ENCODE measurements around the gene IL22RA2. TPM values are rescaled to one million over a fixed set of nuclear protein-coding genes. Genes with fewer than 3 reads are reported as not detected.
"Not testable (repeated sequence)": the region's sequence is repeated elsewhere in the genome, so short reads cannot be mapped to it uniquely, and the experiment has no call there.

Gene IL22RA2
- total RNA-seq, 8 experiments from 2014 or later, result 0.08 to 0.14 (median 0.14) TPM; not detected in 5

DNA sequence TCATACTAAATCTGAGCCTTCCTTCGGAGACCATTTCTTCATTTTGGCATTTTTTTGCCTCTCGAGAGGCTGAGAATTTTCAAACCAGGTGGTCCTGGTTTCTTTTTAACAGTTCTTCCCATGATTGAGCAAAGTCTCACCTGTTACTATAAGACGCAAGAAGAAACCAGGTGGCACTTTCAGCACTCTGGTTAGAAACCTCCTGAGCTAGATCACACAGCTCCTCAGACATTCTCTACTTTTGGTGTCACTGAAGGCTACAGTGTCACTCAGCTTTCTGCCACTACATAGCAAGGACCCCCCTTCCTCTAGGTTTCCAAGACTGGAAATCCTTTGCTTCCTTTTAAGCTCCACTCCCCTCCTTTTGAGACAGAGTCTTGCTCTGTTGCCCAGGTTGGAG, 38.5 kb upstream of the IL22RA2 start:
- H3K4me1 ChIP-seq (replicated peaks in 1 of 2), result peaks cover 3 to 9% of the 10 kb centered on the region in 2 donors
- in situ Hi-C loops (cut with MboI; ENCODE audit: low pct_unique_long_range_greater_than_20kb in 2 of 9, low sequenced_read_pairs in 9 of 9, unreplicated experiment in 9 of 9), result no loop called here
- no peak for ATAC-seq (replicated peaks in 6 of 8)
- H3K27ac ChIP-seq, result no peak overlapping the region
- 90 to 100% (median 100%) methylated on average over 2 to 3 of the region's 3 CpGs; no CpG with 5 or more reads in 2 of the 10 experiments for WGBS, 10 experiments
- H3K4me3 ChIP-seq, result no peak overlapping the region

DNA sequence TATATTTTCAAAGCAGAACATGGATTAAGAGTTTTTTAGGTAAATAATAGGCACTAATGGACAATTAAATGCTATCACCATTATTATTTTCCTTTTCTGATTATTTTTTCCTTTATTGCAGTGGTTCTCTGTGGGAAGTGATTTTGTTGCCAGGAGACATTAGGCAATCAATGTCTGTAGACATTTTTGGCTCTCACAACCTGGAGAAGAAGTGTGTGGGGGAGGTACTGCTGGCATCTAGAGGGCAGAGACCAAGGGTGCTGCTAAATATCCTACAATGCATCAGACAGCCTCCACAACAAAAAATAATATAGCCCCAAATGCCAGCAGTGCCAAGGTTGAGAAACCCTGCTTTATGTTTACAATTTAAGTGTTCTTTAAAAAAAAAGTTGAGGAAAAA, 37.5 kb upstream of the IL22RA2 start:
- in situ Hi-C loops (cut with MboI; ENCODE audit: low pct_unique_long_range_greater_than_20kb in 2 of 9, low sequenced_read_pairs in 9 of 9, unreplicated experiment in 9 of 9), result no loop called here
- Histone ChIP-seq H3K27ac (no peak overlapping the region), H3K4me3 (no peak overlapping the region), H3K4me1 (replicated peaks in 1 of 2) (no peaks in the 10 kb centered on the region)
- ATAC-seq (replicated peaks in 6 of 8), result no peak

DNA sequence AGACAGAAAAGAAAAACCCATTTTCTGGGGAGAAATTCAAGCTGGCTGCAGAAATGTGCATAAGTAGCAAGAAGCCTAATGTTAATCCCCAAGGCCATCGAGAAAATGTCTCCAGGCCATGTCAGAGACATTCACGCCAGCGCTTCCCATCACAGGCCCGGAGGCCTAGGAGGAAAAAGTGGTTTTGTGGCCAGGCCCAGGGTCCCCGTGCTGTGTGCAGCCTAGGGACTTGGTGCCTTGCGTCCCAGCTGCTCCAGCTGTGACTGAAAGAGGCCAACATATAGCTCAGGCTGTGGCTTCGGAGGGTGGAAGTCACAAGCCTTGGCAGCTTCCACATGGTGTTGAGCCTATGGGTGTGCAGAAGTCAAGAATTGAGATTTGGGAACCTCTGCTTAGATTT, 34.8 kb upstream of the IL22RA2 start:
- H3K27ac ChIP-seq, result no peak overlapping the region
- 73 to 100% (median 96%) methylated on average over 2 to 7 of the region's 7 CpGs; no CpG with 5 or more reads in 2 of the 10 experiments for WGBS, 10 experiments
- ATAC-seq (replicated peaks in 6 of 8), result no peak
- no peak overlapping the region for H3K4me3 ChIP-seq
- in situ Hi-C loops (cut with MboI; ENCODE audit: low pct_unique_long_range_greater_than_20kb in 2 of 9, low sequenced_read_pairs in 9 of 9, unreplicated experiment in 9 of 9), result no loop called here
- H3K4me1 ChIP-seq (replicated peaks in 1 of 2), result no peaks in the 10 kb centered on the region

DNA sequence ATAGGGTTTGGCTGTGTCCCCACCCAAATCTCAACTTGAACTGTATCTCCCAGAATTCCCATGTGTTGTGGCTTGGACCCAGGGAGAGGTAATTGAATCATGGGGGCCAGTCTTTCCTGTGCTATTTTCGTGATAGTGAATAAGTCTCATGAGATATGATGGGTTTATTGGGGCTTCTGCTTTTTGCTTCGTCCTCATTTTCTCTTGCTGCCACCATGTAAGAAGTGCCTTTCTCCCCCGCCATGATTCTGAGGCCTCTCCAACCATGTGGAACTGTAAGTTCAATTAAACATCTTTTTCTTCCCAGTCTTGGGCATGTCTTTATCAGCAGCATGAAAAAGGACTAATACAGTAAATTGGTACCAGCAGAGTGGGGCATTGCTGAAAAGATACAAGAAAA, 34.0 kb upstream of the IL22RA2 start:
- ATAC-seq (replicated peaks in 6 of 8); in situ Hi-C loops (cut with MboI; ENCODE audit: low pct_unique_long_range_greater_than_20kb in 2 of 9, low sequenced_read_pairs in 9 of 9, unreplicated experiment in 9 of 9): not testable (repeated sequence)
- 78 to 100% (median 100%) methylated on average over 1 to 3 of the region's 3 CpGs; no CpG with 5 or more reads in 4 of the 10 experiments for WGBS, 10 experiments

DNA sequence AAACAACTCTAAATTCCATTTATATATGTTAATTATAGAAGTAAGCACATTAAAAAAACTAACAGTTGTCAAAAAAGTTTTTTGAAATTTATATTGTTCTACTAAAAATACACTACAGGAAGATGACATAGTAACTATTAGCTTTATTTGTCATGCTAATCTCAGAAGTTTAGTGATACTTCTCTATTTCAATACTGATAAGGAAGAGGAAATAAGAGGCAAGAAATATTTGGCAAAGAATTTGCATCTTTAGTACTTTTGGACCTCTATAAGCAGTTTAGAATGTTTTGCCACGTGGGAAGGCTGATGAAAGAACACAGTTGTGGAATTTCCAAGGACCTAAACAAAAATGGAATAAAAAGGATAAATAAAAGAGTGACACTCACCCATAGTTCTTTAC, 33.1 kb upstream of the IL22RA2 start:
- H3K27ac ChIP-seq, result no peak overlapping the region
- H3K4me1 ChIP-seq (replicated peaks in 1 of 2), result no peaks in the 10 kb centered on the region
- in situ Hi-C loops (cut with MboI; ENCODE audit: low pct_unique_long_range_greater_than_20kb in 2 of 9, low sequenced_read_pairs in 9 of 9, unreplicated experiment in 9 of 9), result no loop called here
- no peak overlapping the region for H3K4me3 ChIP-seq
- no peak for ATAC-seq (replicated peaks in 6 of 8)
- 0 to 100% (median 100%) methylated on average over 1 of the region's 1 CpG; no CpG with 5 or more reads in 1 of the 10 experiments for WGBS, 10 experiments

More for the DNA sequence above, 34.0 kb upstream of the IL22RA2 start:
- H3K4me3 ChIP-seq; H3K4me1 ChIP-seq (replicated peaks in 1 of 2); H3K27ac ChIP-seq: not testable (repeated sequence)

DNA sequence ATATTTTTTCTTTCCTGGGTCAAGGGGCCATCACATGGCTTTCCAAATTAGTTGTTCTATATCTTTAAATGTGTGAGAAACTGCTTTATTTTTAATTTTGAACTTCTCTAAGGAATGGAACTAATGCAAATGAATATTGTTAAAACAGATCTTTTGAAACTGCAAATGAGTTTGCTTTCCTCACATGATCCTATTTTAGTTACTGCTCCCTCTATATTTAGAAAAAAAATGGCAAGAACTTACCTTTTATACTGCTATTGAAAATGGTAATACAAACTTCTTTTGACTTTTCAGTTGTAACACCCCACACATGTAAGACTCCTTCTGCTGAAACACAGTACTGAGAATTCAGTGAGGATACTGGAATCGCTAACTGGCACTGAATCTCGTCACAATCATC, 29.8 kb upstream of the IL22RA2 start:
- 83 to 100% (median 95%) methylated on average over 1 to 2 of the region's 2 CpGs for WGBS, 10 experiments

DNA sequence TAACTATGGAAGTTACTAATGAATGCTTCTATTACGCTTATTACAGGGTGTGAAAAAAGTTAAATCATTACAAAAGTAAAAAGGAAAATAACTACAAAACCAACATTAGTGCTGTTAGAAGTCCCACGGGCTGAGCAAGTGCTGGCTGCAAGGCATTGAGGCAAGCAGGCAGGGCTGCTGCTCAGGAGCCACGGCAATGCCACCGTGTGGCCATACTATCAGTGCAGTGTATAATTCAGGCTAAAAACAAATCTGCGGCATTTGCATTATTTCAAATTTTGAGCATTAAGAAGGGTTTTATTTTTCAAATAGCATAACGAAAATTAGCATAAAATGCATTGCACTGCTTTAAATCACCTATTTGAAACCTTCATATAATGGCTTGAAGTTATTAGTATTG, 28.6 kb upstream of the IL22RA2 start:
- WGBS, 10 experiments, result 7 to 93% (median 84%) methylated on average over 2 to 6 of the region's 6 CpGs; no CpG with 5 or more reads in 1 of the 10 experiments

More for the DNA sequence above, 29.8 kb upstream of the IL22RA2 start:
- H3K27ac ChIP-seq, result no peak overlapping the region
- in situ Hi-C loops (cut with MboI; ENCODE audit: low pct_unique_long_range_greater_than_20kb in 2 of 9, low sequenced_read_pairs in 9 of 9, unreplicated experiment in 9 of 9), result no loop called here
- H3K4me1 ChIP-seq (replicated peaks in 1 of 2), result no peaks in the 10 kb centered on the region
- ATAC-seq (replicated peaks in 6 of 8), result no peak
- H3K4me3 ChIP-seq, result no peak overlapping the region

DNA sequence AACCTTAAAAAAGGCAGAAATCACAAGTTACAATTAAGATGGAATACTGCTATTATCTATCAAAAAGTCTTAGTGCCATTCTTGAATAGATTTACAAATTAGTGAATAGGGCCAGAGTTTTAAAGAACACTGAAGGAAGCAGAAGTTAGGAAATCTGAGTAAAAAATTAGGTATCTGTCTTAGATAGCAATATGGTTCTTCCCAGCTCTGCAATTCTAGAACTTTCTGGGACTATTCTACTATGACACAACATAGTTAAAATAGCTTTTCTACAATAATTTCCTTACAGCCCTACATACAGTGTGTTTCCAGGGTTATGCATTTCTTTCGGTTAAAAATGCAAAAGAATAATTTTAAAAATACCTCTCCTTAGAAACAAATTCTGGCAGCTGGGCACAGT, 27.6 kb upstream of the IL22RA2 start:
- no peak for ATAC-seq (replicated peaks in 6 of 8)
- no peak overlapping the region for H3K27ac ChIP-seq
- 64 to 100% (median 100%) methylated on average over 1 of the region's 1 CpG; no CpG with 5 or more reads in 1 of the 10 experiments for WGBS, 10 experiments
- in situ Hi-C loops (cut with MboI; ENCODE audit: low pct_unique_long_range_greater_than_20kb in 2 of 9, low sequenced_read_pairs in 9 of 9, unreplicated experiment in 9 of 9), result no loop called here
- no peaks in the 10 kb centered on the region for H3K4me1 ChIP-seq (replicated peaks in 1 of 2)
- H3K4me3 ChIP-seq, result no peak overlapping the region

More for the DNA sequence above, 28.6 kb upstream of the IL22RA2 start:
- Histone ChIP-seq H3K4me3 (no peak overlapping the region), H3K4me1 (replicated peaks in 1 of 2) (no peaks in the 10 kb centered on the region), H3K27ac (no peak overlapping the region)
- ATAC-seq (replicated peaks in 6 of 8), result peak in 1 of 8 experiments; percentile 47
- in situ Hi-C loops (cut with MboI; ENCODE audit: low pct_unique_long_range_greater_than_20kb in 2 of 9, low sequenced_read_pairs in 9 of 9, unreplicated experiment in 9 of 9), result no loop called here

DNA sequence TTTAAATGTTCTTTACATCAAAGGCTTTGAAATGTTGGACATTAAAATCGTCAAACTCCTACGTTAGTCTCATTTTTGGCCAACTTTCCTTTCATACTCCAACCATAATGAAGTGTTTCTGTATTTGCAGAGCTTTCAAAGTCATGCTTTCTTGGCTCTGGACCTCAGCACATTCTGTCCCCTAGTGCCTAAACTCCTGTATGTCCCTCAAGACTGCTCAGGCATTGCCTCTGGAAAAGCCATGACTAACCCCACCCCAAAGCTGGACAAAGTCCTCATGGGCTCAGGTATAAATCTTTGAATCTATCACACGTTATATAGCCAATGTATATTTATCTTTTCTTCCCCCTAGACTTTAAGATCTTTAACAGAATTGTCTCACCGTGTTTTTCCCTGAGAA, 26.8 kb upstream of the IL22RA2 start:
- 63 to 100% (median 96%) methylated on average over 1 to 4 of the region's 4 CpGs for WGBS, 10 experiments
- no peak for ATAC-seq (replicated peaks in 6 of 8)
- Histone ChIP-seq H3K27ac (no peak overlapping the region), H3K4me1 (replicated peaks in 1 of 2) (no peaks in the 10 kb centered on the region), H3K4me3 (no peak overlapping the region)
- in situ Hi-C loops (cut with MboI; ENCODE audit: low pct_unique_long_range_greater_than_20kb in 2 of 9, low sequenced_read_pairs in 9 of 9, unreplicated experiment in 9 of 9), result no loop called here

DNA sequence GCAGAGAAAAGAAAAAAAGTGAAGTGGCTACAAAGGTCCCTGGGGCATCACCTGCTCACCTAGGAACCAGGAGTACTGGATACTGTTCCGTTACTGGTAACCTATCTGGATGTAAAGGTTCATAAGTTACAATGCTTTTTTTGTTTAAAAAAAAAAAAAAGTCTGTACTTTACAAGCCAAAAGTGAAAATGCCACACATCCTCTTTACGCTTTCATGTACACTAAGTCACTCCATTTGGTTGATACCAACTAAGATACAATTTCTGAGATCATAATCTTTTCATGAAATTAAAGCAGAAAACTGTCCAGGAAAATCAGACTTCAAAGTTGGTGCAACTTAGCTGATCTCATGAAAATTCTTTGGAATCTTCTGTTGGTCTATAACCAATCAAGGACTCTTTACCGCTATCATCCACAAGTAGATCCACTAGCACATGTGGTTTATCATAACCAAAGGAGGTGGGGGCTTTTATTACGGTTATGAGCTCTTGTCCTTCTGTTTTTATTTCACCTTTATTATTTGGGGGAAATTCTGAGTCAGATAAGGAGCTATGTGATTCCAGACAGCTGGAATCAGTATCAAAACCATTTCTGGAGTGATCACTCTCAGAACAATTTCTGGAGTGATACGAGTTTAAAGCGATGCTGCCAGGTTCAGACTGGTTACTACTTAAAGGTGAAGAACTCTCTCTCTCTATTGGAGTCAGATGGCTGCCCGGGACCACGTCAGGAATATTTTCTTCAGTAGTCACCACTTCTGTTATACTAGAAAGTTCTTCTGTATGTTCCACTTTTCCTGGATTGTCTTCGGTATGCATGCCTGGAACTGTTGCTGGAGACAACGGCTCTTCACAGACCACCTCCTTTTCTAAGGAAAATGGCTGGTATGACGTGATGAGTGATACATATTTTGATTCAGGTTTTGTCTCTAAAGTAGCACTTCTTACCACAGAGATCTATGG, 24.5 kb upstream of the IL22RA2 start:
- ATAC-seq (replicated peaks in 6 of 8), result no peak
- WGBS, 10 experiments, result 89 to 100% (median 98%) methylated on average over 2 to 11 of the region's 11 CpGs
- in situ Hi-C loops (cut with MboI; ENCODE audit: low pct_unique_long_range_greater_than_20kb in 2 of 9, low sequenced_read_pairs in 9 of 9, unreplicated experiment in 9 of 9), result no loop called here
- Histone ChIP-seq H3K4me1 (replicated peaks in 1 of 2) (no peaks in the 10 kb centered on the region), H3K27ac (no peak overlapping the region), H3K4me3 (no peak overlapping the region)

DNA sequence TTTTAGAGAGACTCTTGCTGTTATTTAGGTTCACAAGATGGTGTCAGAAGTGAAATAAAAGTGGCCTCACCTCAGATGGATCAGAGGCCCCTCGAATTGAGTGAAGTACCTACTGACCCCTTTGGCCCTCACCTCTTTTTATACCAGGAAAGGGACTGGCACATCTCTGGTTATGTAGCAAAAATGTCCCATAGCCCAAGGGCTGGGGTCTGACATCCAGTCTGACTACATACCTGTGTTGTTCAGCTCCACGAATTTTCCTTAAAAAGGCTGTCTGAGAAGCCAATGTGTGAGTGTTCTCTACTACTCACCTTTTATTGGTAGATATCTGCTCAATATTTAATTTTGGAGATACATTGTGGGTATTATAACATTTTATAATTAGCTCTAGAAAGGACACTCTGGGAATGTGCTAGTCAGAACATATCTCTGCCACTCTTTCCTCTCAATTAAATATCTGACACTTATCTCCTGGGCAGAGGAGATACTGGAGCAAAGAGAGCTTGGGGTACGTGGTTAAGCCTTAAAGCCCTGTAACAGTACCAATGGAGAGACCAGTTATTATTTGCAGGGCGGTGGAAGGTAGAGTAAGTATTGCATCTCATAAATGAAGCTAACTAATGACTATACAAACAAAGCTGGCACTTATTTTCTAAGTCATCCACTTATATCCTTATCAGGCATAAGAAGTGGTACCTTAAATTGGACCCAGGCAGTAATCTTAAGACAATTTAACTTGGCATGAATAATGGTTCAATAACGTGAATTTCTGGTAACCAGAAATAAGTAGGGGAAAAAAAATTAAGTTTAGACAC, 20.0 kb upstream of the IL22RA2 start:
- ATAC-seq (replicated peaks in 6 of 8), result no peak
- in situ Hi-C loops (cut with MboI; ENCODE audit: low pct_unique_long_range_greater_than_20kb in 2 of 9, low sequenced_read_pairs in 9 of 9, unreplicated experiment in 9 of 9), result no loop called here
- Histone ChIP-seq H3K27ac (no peak overlapping the region), H3K4me1 (replicated peaks in 1 of 2) (no peaks in the 10 kb centered on the region), H3K4me3 (no peak overlapping the region)
- WGBS, 10 experiments, result 43 to 87% (median 69%) methylated on average over 2 to 5 of the region's 5 CpGs

DNA sequence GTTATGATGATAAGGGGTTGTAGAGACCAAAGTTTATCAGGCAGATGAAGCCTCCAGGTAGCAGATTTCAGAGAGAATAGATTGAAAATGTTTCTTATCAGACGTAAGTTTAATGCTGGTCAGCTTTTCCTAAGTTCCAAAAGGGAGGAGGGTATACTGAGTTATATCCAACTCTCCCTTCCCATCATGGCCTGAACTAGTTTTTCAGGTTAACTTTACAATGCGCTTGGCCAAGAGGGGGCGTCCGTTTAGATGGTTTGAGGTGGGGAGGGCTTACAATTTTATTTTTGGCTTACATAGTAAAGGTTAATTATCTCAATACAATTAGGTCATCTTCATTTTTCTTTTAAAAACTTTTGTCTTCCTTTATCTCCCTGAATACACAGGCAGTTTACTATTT, 19.4 kb upstream of the IL22RA2 start:
- in situ Hi-C loops (cut with MboI; ENCODE audit: low pct_unique_long_range_greater_than_20kb in 2 of 9, low sequenced_read_pairs in 9 of 9, unreplicated experiment in 9 of 9), result no loop called here
- Histone ChIP-seq H3K4me3 (no peak overlapping the region), H3K4me1 (replicated peaks in 1 of 2) (no peaks in the 10 kb centered on the region), H3K27ac (no peak overlapping the region)
- WGBS, 10 experiments, result 63 to 100% (median 87%) methylated on average over 1 to 4 of the region's 4 CpGs
- no peak for ATAC-seq (replicated peaks in 6 of 8)

DNA sequence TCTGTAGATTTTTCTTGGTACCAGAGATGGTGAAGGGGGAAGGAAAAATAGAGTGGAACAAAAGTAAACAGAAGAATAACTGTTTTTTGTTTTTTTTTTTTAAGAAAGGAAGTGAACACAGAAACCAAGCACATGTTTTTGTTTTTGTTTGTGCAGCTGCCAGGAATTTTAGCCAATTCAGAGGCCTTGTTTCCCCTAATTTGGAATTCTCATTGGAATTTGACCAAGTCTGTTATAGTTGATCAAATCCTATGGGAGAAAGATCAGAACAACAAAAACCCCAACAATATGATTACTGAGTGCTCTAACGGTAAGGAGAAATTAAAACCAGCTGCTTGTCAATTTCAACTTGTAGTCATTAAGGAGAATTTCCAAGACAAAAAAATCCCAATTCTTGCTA, 18.2 kb upstream of the IL22RA2 start:
- no peak overlapping the region for H3K4me3 ChIP-seq
- H3K4me1 ChIP-seq (replicated peaks in 1 of 2), result no peaks in the 10 kb centered on the region
- no peak overlapping the region for H3K27ac ChIP-seq
- in situ Hi-C loops (cut with MboI; ENCODE audit: low pct_unique_long_range_greater_than_20kb in 2 of 9, low sequenced_read_pairs in 9 of 9, unreplicated experiment in 9 of 9), result no loop called here
- 0 to 100% (median 93%) methylated on average over 1 of the region's 1 CpG; no CpG with 5 or more reads in 3 of the 10 experiments for WGBS, 10 experiments
- no peak for ATAC-seq (replicated peaks in 6 of 8)

Measured in motor neuron (in vitro differentiated cells).